Measurements from ENCODE around the gene IGF1. TPM values are rescaled to one million over a fixed set of nuclear protein-coding genes. Genes with fewer than 3 reads are reported as not detected.

IGF1 gene
- total RNA-seq, 2 donors from 2014 or later = 15.8 to 44.8 TPM

DNA sequence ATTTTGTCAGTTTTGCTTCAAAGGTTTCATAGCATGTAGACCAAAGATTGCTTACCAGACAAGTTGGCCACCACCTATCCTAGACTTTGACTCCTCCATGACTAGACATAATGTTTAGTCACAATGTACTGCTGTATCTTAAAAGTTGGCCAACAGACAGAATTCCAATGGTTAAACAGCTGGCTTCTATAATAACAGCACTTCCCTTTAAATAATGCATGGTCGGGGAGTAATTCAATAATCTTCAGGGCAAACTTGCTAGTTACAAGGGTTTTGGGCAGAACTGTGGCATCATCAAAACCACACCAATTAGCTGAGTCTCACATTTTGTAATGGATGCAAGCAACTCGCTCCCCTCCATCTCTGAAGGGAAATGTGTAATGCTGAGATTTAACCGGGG lies 56.9 kb downstream of the IGF1 start:
- TF ChIP-seq, protein P1, sequence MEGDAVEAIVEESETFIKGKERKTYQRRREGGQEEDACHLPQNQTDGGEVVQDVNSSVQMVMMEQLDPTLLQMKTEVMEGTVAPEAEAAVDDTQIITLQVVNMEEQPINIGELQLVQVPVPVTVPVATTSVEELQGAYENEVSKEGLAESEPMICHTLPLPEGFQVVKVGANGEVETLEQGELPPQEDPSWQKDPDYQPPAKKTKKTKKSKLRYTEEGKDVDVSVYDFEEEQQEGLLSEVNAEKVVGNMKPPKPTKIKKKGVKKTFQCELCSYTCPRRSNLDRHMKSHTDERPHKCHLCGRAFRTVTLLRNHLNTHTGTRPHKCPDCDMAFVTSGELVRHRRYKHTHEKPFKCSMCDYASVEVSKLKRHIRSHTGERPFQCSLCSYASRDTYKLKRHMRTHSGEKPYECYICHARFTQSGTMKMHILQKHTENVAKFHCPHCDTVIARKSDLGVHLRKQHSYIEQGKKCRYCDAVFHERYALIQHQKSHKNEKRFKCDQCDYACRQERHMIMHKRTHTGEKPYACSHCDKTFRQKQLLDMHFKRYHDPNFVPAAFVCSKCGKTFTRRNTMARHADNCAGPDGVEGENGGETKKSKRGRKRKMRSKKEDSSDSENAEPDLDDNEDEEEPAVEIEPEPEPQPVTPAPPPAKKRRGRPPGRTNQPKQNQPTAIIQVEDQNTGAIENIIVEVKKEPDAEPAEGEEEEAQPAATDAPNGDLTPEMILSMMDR (IDR thresholded peaks at IDR 0.05) = no peak
- no peak for TF ChIP-seq POLR2A (IDR thresholded peaks at IDR 0.05)
- 84 to 88% methylated on average over 3 of the region's 3 CpGs for WGBS, 2 donors

DNA sequence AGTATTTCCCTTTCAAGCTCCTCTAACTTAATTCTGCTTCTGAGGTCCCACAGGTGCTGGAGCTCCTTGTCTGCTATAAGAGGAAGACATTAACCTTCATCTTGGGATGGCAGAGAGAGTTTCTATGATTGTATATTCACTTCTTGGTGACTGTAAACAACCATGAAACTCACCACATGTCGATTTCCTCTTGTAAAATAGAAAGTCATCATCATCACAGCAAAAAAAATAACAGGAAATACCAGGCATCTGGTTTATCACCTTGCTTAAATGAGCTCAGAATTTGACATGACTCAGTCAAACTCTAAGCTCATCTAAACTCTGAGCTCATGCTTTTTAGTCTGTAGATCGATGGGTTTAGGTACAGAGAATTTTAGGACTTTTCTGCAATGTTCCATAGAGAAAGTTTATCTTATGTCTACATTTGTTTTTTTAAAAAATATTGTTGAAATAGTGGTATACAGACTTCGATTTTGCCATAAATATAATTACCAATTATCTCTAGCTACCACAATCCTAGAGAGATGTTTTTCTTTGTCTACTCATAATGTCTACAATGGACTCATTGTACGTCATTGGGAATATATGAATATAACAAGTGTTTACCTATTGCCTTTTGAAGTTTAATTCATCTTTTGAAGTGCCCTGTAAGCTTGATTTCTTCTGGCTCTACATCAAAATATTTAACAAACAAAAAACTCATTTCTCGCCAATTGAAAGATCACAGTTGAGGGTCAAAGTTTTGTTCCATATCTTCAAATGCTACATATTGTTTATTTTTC lies 58.4 kb downstream of the IGF1 start:
- WGBS, 2 donors = 39 to 57% methylated on average over 5 of the region's 5 CpGs
- H3K4me3 ChIP-seq = no peak overlapping the region
- intact Hi-C loops (cut with DNase I) = no loop called here
- ATAC-seq (no peak), DNase-seq (no peak)
- no peaks in the 10 kb centered on the region for H3K27me3 ChIP-seq
- no peaks in the 10 kb centered on the region for H3K36me3 ChIP-seq (replicated peaks in 1 of 2; ENCODE audit: insufficient read depth in 1 of 2, low read depth in 2 of 2)
- TF ChIP-seq, protein P1 (IDR thresholded peaks at IDR 0.05) = no peak
- no peak for TF ChIP-seq POLR2A (IDR thresholded peaks at IDR 0.05)
- no peaks in the 10 kb centered on the region for H3K4me1 ChIP-seq
- no peak overlapping the region for H3K27ac ChIP-seq
- no peaks in the 10 kb centered on the region for H3K9me3 ChIP-seq

More for the DNA sequence above, 56.9 kb downstream of the IGF1 start:
- Histone ChIP-seq H3K4me3 (no peak overlapping the region), H3K4me1 (peaks cover 6% of the 10 kb centered on the region), H3K36me3 (replicated peaks in 1 of 2; ENCODE audit: insufficient read depth in 1 of 2, low read depth in 2 of 2) (no peaks in the 10 kb centered on the region), H3K9me3 (no peaks in the 10 kb centered on the region), H3K27me3 (no peaks in the 10 kb centered on the region), H3K27ac (no peak overlapping the region)
- DNase-seq (no peak), ATAC-seq (no peak)
- intact Hi-C loops (cut with DNase I) = no loop called here

DNA sequence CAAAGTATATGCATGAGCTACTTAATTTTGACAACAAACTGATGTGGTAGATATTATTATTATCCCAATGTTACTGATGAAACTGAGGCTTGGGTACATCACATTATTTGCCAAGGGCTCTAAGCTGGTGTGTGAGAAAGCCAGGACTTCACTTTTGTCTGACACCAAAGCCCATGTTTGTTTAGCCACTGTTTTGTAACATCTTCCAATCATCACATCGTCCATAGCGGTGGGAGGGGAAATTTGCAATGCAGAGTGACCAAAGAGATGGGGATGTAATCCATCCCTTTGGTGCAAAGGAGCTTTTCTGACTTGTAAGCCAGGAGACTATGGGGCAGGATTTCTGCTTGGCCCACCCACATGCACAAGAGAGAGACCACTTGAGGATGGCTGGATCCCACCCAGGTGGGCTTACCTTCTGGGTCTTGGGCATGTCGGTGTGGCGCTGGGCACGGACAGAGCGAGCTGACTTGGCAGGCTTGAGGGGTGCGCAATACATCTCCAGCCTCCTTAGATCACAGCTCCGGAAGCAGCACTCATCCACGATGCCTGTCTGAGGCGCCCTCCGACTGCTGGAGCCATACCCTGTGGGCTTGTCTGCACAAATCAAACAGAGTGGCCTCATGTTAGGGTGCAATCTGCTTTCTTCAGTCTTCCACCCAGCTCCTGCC lies 61.1 kb downstream of the IGF1 start:
- no peak for TF ChIP-seq POLR2A (IDR thresholded peaks at IDR 0.05)
- TF ChIP-seq, protein P1 (IDR thresholded peaks at IDR 0.05) = no peak
- no peaks in the 10 kb centered on the region for H3K9me3 ChIP-seq
- no peaks in the 10 kb centered on the region for H3K4me1 ChIP-seq
- H3K27me3 ChIP-seq = no peaks in the 10 kb centered on the region
- WGBS, 2 donors = 89 to 92% methylated on average over 11 of the region's 11 CpGs
- H3K36me3 ChIP-seq (replicated peaks in 1 of 2; ENCODE audit: insufficient read depth in 1 of 2, low read depth in 2 of 2) = no peaks in the 10 kb centered on the region
- intact Hi-C loops (cut with DNase I) = no loop called here
- DNase-seq (no peak), ATAC-seq (no peak)
- no peak overlapping the region for H3K4me3 ChIP-seq
- no peak overlapping the region for H3K27ac ChIP-seq

DNA sequence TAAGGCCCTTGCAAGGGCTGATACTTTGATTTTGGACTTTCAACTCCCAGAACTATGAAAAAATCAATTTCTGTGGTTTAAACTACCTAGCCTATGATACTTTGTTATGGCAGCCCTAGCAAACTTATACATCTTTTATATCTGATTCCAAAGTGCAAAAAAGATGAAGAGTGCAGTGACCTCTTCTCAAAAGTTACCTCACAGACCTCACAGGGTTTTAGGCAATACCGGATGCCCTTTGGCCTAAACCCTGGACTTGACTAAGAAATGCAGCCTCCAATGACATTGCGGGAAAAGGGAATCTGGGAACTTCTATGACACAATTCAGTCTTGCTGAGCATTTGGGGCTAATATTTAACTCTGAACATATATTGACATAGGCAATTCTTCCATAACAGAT lies 63.3 kb downstream of the IGF1 start:
- ATAC-seq = no peak
- H3K36me3 ChIP-seq (replicated peaks in 1 of 2; ENCODE audit: insufficient read depth in 1 of 2, low read depth in 2 of 2) = no peaks in the 10 kb centered on the region
- 64 to 66% methylated on average over 2 of the region's 2 CpGs for WGBS, 2 donors

More for the DNA sequence above, 63.3 kb downstream of the IGF1 start:
- Histone ChIP-seq H3K9me3 (no peaks in the 10 kb centered on the region), H3K4me1 (no peaks in the 10 kb centered on the region), H3K27me3 (no peaks in the 10 kb centered on the region), H3K27ac (no peak overlapping the region), H3K4me3 (no peak overlapping the region)
- intact Hi-C loops (cut with DNase I) = no loop called here
- no peak for DNase-seq
- TF ChIP-seq POLR2A (IDR thresholded peaks at IDR 0.05) = no peak
- TF ChIP-seq, protein P1 (IDR thresholded peaks at IDR 0.05) = no peak
